GM08714 (cell line): Measurements from ENCODE around the gene ERN1.

ENCODE experiments used
- H3K4me3 ChIP-seq: fragments of 200-500 bp; sonication (Bioruptor generic); 2 replicates; pipeline ENCODE4 v1.5.1; 2014; ENCODE audit warnings: mild to moderate bottlenecking, low read length, inconsistent platforms
- ZNF274 ChIP-seq: IDR thresholded peaks from 2 replicates; pipeline ENCODE4 v1.6.1; 2012; ENCODE audit warnings: mild to moderate bottlenecking, low read depth, low read length

ERN1 gene

GRCh38 chr17:64099543-64099942 lies 30.4 kb downstream of the ERN1 start:
- H3K4me3 ChIP-seq: no peak overlapping the region
- no peak for TF ChIP-seq ZNF274

- no peak for TF ChIP-seq ZNF274
- no peak overlapping the region for H3K4me3 ChIP-seq
These were observed 32.6 kb downstream of the ERN1 start for GRCh38 chr17:64097196-64097936.

GRCh38 chr17:64096037-64096436 lies 33.9 kb downstream of the ERN1 start:
- TF ChIP-seq ZNF274: no peak
- H3K4me3 ChIP-seq: no peak overlapping the region

- TF ChIP-seq ZNF274: no peak
- H3K4me3 ChIP-seq: no peak overlapping the region
These were observed 34.6 kb downstream of the ERN1 start for GRCh38 chr17:64095144-64095882.

GRCh38 chr17:64094412-64094811 lies 35.5 kb downstream of the ERN1 start:
- no peak for TF ChIP-seq ZNF274
- no peak overlapping the region for H3K4me3 ChIP-seq

GRCh38 chr17:64092952-64093451 lies 36.9 kb downstream of the ERN1 start:
- no peak overlapping the region for H3K4me3 ChIP-seq
- TF ChIP-seq ZNF274: no peak

GRCh38 chr17:64092113-64092512 lies 37.8 kb downstream of the ERN1 start:
- TF ChIP-seq ZNF274: no peak
- H3K4me3 ChIP-seq: no peak overlapping the region

- H3K4me3 ChIP-seq: no peak overlapping the region
- no peak for TF ChIP-seq ZNF274
These were observed 38.4 kb downstream of the ERN1 start for GRCh38 chr17:64091571-64091970.

- H3K4me3 ChIP-seq: no peak overlapping the region
- TF ChIP-seq ZNF274: no peak
These were observed 38.8 kb downstream of the ERN1 start for GRCh38 chr17:64091116-64091515.

- H3K4me3 ChIP-seq: no peak overlapping the region
- no peak for TF ChIP-seq ZNF274
These were observed 39.8 kb downstream of the ERN1 start for GRCh38 chr17:64090144-64090543.

GRCh38 chr17:64087252-64088005 lies 42.5 kb downstream of the ERN1 start:
- no peak overlapping the region for H3K4me3 ChIP-seq
- TF ChIP-seq ZNF274: no peak

- no peak overlapping the region for H3K4me3 ChIP-seq
- TF ChIP-seq ZNF274: no peak
These were observed 44.3 kb downstream of the ERN1 start for GRCh38 chr17:64085650-64086005.

GRCh38 chr17:64084940-64085649 lies 44.8 kb downstream of the ERN1 start:
- TF ChIP-seq ZNF274: no peak
- H3K4me3 ChIP-seq: no peak overlapping the region

- TF ChIP-seq ZNF274: no peak
- H3K4me3 ChIP-seq: no peak overlapping the region
These were observed 45.6 kb downstream of the ERN1 start for GRCh38 chr17:64084086-64084939.
